ENCODE measurements around the gene DHRS4.
A peak's percentile ranks its signal among the peaks of the same experiment; 100 is the strongest.

- TF ChIP-seq CTCF (IDR thresholded peaks at IDR 0.05; ENCODE audit: insufficient read depth, low read length, poor library complexity, severe bottlenecking) (peak; percentile 91), EZH2phosphoT487 (conservative IDR thresholded peaks at IDR 0.05; ENCODE audit: low read length) (no peak)
These were observed at the start of gene DHRS4 for GRCh38 chr14:23953464-23954278.

Data from SU-DHL-6 (cell line).